ENCODE measurements around the gene UBE2K.
"Not testable (repeated sequence)": the region's sequence is repeated elsewhere in the genome, so short reads cannot be mapped to it uniquely, and the experiment has no call there.

Gene UBE2K

GRCh38 chr4:39697740-39698423 lies at the start of gene UBE2K:
TSS of gene UBE2K (plus strand) at chr4:39698136. CDS start at chr4:39698328, 192 bp downstream.
- DNase-seq (ENCODE audit: low spot score in 2 of 2): peak; percentile 88 to 89
- Mint-ChIP-seq H3K27me3 (no peaks in the 10 kb centered on the region), H3K4me1 (peaks cover 23% of the 10 kb centered on the region), H3K9me3 (no peaks in the 10 kb centered on the region), H3K4me3 (peak within 1 kb of the TSS; percentile 99), H3K36me3 (no peaks in the 10 kb centered on the region), H3K27ac (peak within 1 kb of the TSS; percentile 99)
- peak; percentile 88 for ATAC-seq (ENCODE audit: low read depth)

GRCh38 chr4:39648213-39648612 lies 49.7 kb upstream of the UBE2K start:
- Mint-ChIP-seq H3K9me3 (peaks cover 1% of the 10 kb centered on the region), H3K27me3 (no peaks in the 10 kb centered on the region), H3K4me1 (no peaks in the 10 kb centered on the region), H3K36me3 (no peaks in the 10 kb centered on the region), H3K4me3 (no peak overlapping the region), H3K27ac (no peak overlapping the region)
- no peak for ATAC-seq (ENCODE audit: low read depth)
- DNase-seq (ENCODE audit: low spot score in 2 of 2): no peak

GRCh38 chr4:39648827-39649558 lies 48.9 kb upstream of the UBE2K start:
- Mint-ChIP-seq H3K27ac (no peak overlapping the region), H3K4me1 (peaks cover 4% of the 10 kb centered on the region), H3K27me3 (no peaks in the 10 kb centered on the region), H3K4me3 (no peak overlapping the region), H3K9me3 (peaks cover 1% of the 10 kb centered on the region), H3K36me3 (no peaks in the 10 kb centered on the region)
- ATAC-seq (ENCODE audit: low read depth): no peak
- no peak for DNase-seq (ENCODE audit: low spot score in 2 of 2)

GRCh38 chr4:39649639-39650265 lies 48.2 kb upstream of the UBE2K start:
- H3K27ac Mint-ChIP-seq: no peak overlapping the region
- no peaks in the 10 kb centered on the region for H3K27me3 Mint-ChIP-seq
- ATAC-seq (ENCODE audit: low read depth) (no peak), DNase-seq (ENCODE audit: low spot score in 2 of 2) (no peak)
- H3K9me3 Mint-ChIP-seq: peaks cover 1% of the 10 kb centered on the region
- H3K4me1 Mint-ChIP-seq: peaks cover 4% of the 10 kb centered on the region
- H3K4me3 Mint-ChIP-seq: no peak overlapping the region
- no peaks in the 10 kb centered on the region for H3K36me3 Mint-ChIP-seq

GRCh38 chr4:39651586-39651985 lies 46.4 kb upstream of the UBE2K start:
- not testable (repeated sequence) for H3K36me3 Mint-ChIP-seq; H3K4me3 Mint-ChIP-seq; ATAC-seq (ENCODE audit: low read depth); H3K27me3 Mint-ChIP-seq; H3K4me1 Mint-ChIP-seq; DNase-seq (ENCODE audit: low spot score in 2 of 2); H3K9me3 Mint-ChIP-seq; H3K27ac Mint-ChIP-seq

- peaks cover 12% of the 10 kb centered on the region for H3K4me1 Mint-ChIP-seq
- DNase-seq (ENCODE audit: low spot score in 2 of 2) (no peak), ATAC-seq (ENCODE audit: low read depth) (no peak)
- peaks cover 1% of the 10 kb centered on the region for H3K9me3 Mint-ChIP-seq
- H3K36me3 Mint-ChIP-seq: no peaks in the 10 kb centered on the region
- no peak overlapping the region for H3K4me3 Mint-ChIP-seq
- no peaks in the 10 kb centered on the region for H3K27me3 Mint-ChIP-seq
- peak overlapping the region; percentile 4 for H3K27ac Mint-ChIP-seq
Measured at GRCh38 chr4:39655211-39655610, 42.7 kb upstream of the UBE2K start.

GRCh38 chr4:39655876-39656275 lies 42.1 kb upstream of the UBE2K start:
- ATAC-seq (ENCODE audit: low read depth): no peak
- H3K27me3 Mint-ChIP-seq: no peaks in the 10 kb centered on the region
- no peak for DNase-seq (ENCODE audit: low spot score in 2 of 2)

GRCh38 chr4:39656638-39657037 lies 41.3 kb upstream of the UBE2K start:
- H3K4me1 Mint-ChIP-seq: peaks cover 12% of the 10 kb centered on the region
- not testable (repeated sequence) for H3K9me3 Mint-ChIP-seq; H3K4me3 Mint-ChIP-seq; DNase-seq (ENCODE audit: low spot score in 2 of 2); H3K27ac Mint-ChIP-seq; ATAC-seq (ENCODE audit: low read depth); H3K36me3 Mint-ChIP-seq; H3K27me3 Mint-ChIP-seq

More at GRCh38 chr4:39655876-39656275, 42.1 kb upstream of the UBE2K start:
- H3K9me3 Mint-ChIP-seq: no peaks in the 10 kb centered on the region
- H3K4me3 Mint-ChIP-seq: no peak overlapping the region
- H3K36me3 Mint-ChIP-seq: no peaks in the 10 kb centered on the region
- H3K27ac Mint-ChIP-seq: no peak overlapping the region
- peaks cover 12% of the 10 kb centered on the region for H3K4me1 Mint-ChIP-seq

- peak in 1 of 2 donors; percentile 29 for DNase-seq (ENCODE audit: low spot score in 2 of 2)
- no peaks in the 10 kb centered on the region for H3K36me3 Mint-ChIP-seq
- peak overlapping the region; percentile 63 for H3K4me3 Mint-ChIP-seq
- H3K4me1 Mint-ChIP-seq: peaks cover 12% of the 10 kb centered on the region
- H3K27ac Mint-ChIP-seq: no peak overlapping the region
- peak; percentile 98 for ATAC-seq (ENCODE audit: low read depth)
- no peaks in the 10 kb centered on the region for H3K9me3 Mint-ChIP-seq
- no peaks in the 10 kb centered on the region for H3K27me3 Mint-ChIP-seq
Measured at GRCh38 chr4:39657465-39657864, 40.5 kb upstream of the UBE2K start.

GRCh38 chr4:39658756-39659155 lies 39.2 kb upstream of the UBE2K start:
- DNase-seq (ENCODE audit: low spot score in 2 of 2): no peak

GRCh38 chr4:39660045-39660444 lies 37.9 kb upstream of the UBE2K start:
- H3K4me1 Mint-ChIP-seq: peaks cover 9% of the 10 kb centered on the region
- H3K9me3 Mint-ChIP-seq: no peaks in the 10 kb centered on the region
- DNase-seq (ENCODE audit: low spot score in 2 of 2) (no peak), ATAC-seq (ENCODE audit: low read depth) (no peak)
- peak overlapping the region; percentile 53 for H3K27ac Mint-ChIP-seq
- H3K27me3 Mint-ChIP-seq: no peaks in the 10 kb centered on the region
- no peaks in the 10 kb centered on the region for H3K36me3 Mint-ChIP-seq
- H3K4me3 Mint-ChIP-seq: no peak overlapping the region

More at GRCh38 chr4:39658756-39659155, 39.2 kb upstream of the UBE2K start:
- no peaks in the 10 kb centered on the region for H3K36me3 Mint-ChIP-seq
- no peak overlapping the region for H3K27ac Mint-ChIP-seq
- no peak overlapping the region for H3K4me3 Mint-ChIP-seq
- H3K27me3 Mint-ChIP-seq: no peaks in the 10 kb centered on the region
- ATAC-seq (ENCODE audit: low read depth): no peak
- H3K9me3 Mint-ChIP-seq: no peaks in the 10 kb centered on the region
- H3K4me1 Mint-ChIP-seq: peaks cover 10% of the 10 kb centered on the region

- H3K27me3 Mint-ChIP-seq: no peaks in the 10 kb centered on the region
- no peaks in the 10 kb centered on the region for H3K9me3 Mint-ChIP-seq
- H3K4me1 Mint-ChIP-seq: peaks cover 8% of the 10 kb centered on the region
- no peak for ATAC-seq (ENCODE audit: low read depth)
- H3K4me3 Mint-ChIP-seq: no peak overlapping the region
- H3K36me3 Mint-ChIP-seq: no peaks in the 10 kb centered on the region
- no peak overlapping the region for H3K27ac Mint-ChIP-seq
- no peak for DNase-seq (ENCODE audit: low spot score in 2 of 2)
Measured at GRCh38 chr4:39660757-39661156, 37.2 kb upstream of the UBE2K start.

- Mint-ChIP-seq H3K9me3 (no peaks in the 10 kb centered on the region), H3K27me3 (no peaks in the 10 kb centered on the region), H3K36me3 (no peaks in the 10 kb centered on the region), H3K4me1 (peaks cover 3% of the 10 kb centered on the region), H3K27ac (no peak overlapping the region), H3K4me3 (no peak overlapping the region)
- no peak for ATAC-seq (ENCODE audit: low read depth)
- no peak for DNase-seq (ENCODE audit: low spot score in 2 of 2)
Measured at GRCh38 chr4:39662683-39663082, 35.3 kb upstream of the UBE2K start.
